Epithelial cell of esophagus (primary cell): ENCODE data around the gene MTERF4.

ENCODE experiments used
- DNase-seq: peaks from one replicate; pipeline ENCODE4 v3.0.0; 2010; ENCODE audit warnings: low read depth
- H3K4me3 ChIP-seq: 2 replicates; pipeline ENCODE4 v1.5.1; 2011; ENCODE audit warnings: mild to moderate bottlenecking, low read length, control low read depth
- CTCF ChIP-seq: IDR thresholded peaks from 2 replicates; pipeline ENCODE4 v1.5.1; 2011; ENCODE audit warnings: low read depth, mild to moderate bottlenecking, low read length, control low read depth, inconsistent platforms; ENCODE audit not compliant: insufficient read depth; ENCODE audit errors: missing control alignments

MTERF4 gene

GRCh38 chr2:241048149-241048948, 53.7 kb downstream of the MTERF4 start:
- no peak for DNase-seq
- no peak for TF ChIP-seq CTCF
- no peak overlapping the region for H3K4me3 ChIP-seq

GRCh38 chr2:241047253-241048010, 54.7 kb downstream of the MTERF4 start:
- H3K4me3 ChIP-seq: no peak overlapping the region
- no peak for TF ChIP-seq CTCF
- DNase-seq: no peak
